Measurements from ENCODE around the gene TPT1. TPM values are rescaled to one million over a fixed set of nuclear protein-coding genes. Genes with fewer than 3 reads are reported as not detected.
A peak's percentile ranks its signal among the peaks of the same experiment; 100 is the strongest.

The TPT1 gene
- total and polyA plus RNA-seq, 12 donors, result 3,297 to 6,104 (median 3,852) TPM

GRCh38 chr13:45339399-45339798 lies 1.6 kb downstream of the TPT1 start:
- H3K36me3 ChIP-seq, result peaks cover 0 to 63% (median 43%) of the 10 kb centered on the region in 9 donors
- no peak for TF ChIP-seq CTCF (IDR thresholded peaks at IDR 0.05)
- H3K4me1 ChIP-seq, result peaks cover 20 to 70% (median 66%) of the 10 kb centered on the region in 9 donors
- intact Hi-C loops (cut with DNase I), result no loop called here
- no peaks in the 10 kb centered on the region for H3K27me3 ChIP-seq
- no peaks in the 10 kb centered on the region for H3K9me3 ChIP-seq
- DNase-seq, result no peak
- H3K4me3 ChIP-seq, result peak overlapping the region; percentile 75 to 99 (median 95)
- ATAC-seq, result no peak
- peak overlapping the region in 6 of 10 donors; percentile 100 for H3K27ac ChIP-seq

DNA sequence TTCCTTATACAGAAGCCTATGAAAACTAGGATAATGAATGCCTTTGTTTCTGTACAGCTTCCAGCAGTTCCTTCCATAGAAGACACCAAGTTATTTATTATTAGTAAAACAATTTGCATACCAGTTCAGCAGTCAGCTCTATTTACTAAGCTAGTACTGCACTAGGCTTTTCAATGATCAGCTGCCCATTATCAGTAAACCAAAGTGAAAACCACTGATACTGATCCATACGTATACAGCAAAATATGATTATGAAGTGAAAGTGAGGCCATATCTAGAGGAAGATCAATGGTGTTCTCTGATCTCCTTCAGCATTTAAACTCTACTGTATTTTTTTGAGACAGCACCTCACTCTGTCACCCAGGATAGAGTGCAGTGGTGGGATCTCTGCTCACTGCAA lies 3.2 kb downstream of the TPT1 start:
- Histone ChIP-seq H3K27me3 (no peaks in the 10 kb centered on the region), H3K9me3 (no peaks in the 10 kb centered on the region), H3K4me3 (peak overlapping the region in 3 of 10 donors; percentile 92 to 98 (median 97)), H3K27ac (peak overlapping the region in 2 of 10 donors; percentile 8 to 100), H3K4me1 (peaks cover 23 to 83% (median 78%) of the 10 kb centered on the region in 9 donors), H3K36me3 (peaks cover 0 to 72% (median 43%) of the 10 kb centered on the region in 9 donors)
- DNase-seq, result no peak
- no peak for ATAC-seq
- WGBS, 2 donors, result 58 to 67% methylated on average over 1 of the region's 1 CpG
- intact Hi-C loops (cut with DNase I), result no loop called here
- no peak for TF ChIP-seq CTCF (IDR thresholded peaks at IDR 0.05)

DNA sequence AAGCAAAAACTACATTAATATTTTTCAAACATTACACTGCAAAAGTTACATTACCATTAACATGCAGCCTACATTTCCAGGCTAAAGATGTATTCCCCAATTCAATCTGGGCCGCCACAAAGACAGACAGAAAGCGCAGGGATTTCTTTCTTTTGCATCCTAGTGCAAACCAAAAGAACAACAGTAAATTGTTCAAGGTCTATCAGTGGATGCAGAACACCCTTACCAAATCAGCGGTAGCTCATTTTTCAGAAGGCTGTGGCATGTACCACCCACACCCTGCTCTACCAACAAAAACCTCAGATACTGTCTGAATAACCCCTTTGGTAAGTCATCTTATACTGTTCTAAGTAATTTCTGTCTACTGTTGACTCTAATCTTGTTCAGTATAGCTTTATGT lies 3.6 kb downstream of the TPT1 start:
- Histone ChIP-seq H3K27me3 (no peaks in the 10 kb centered on the region), H3K27ac (peak overlapping the region in 1 of 10 donors; percentile 8), H3K4me3 (no peak overlapping the region), H3K9me3 (no peaks in the 10 kb centered on the region), H3K4me1 (peaks cover 23 to 84% (median 75%) of the 10 kb centered on the region in 9 donors), H3K36me3 (peaks cover 0 to 72% (median 43%) of the 10 kb centered on the region in 9 donors)
- no peak for ATAC-seq
- WGBS, 2 donors, result 88 to 90% methylated on average over 3 of the region's 3 CpGs
- no peak for DNase-seq
- no peak for TF ChIP-seq CTCF (IDR thresholded peaks at IDR 0.05)
- intact Hi-C loops (cut with DNase I), result no loop called here

GRCh38 chr13:45336025-45336800 lies 4.8 kb downstream of the TPT1 start:
- TF ChIP-seq CTCF (IDR thresholded peaks at IDR 0.05), result no peak
- H3K36me3 ChIP-seq, result peaks cover 0 to 72% (median 43%) of the 10 kb centered on the region in 9 donors

More at GRCh38 chr13:45336025-45336800, 4.8 kb downstream of the TPT1 start:
- Histone ChIP-seq H3K4me1 (peaks cover 23 to 89% (median 80%) of the 10 kb centered on the region in 9 donors), H3K9me3 (no peaks in the 10 kb centered on the region), H3K27ac (peak overlapping the region in 1 of 10 donors; percentile 7), H3K27me3 (no peaks in the 10 kb centered on the region), H3K4me3 (no peak overlapping the region)
- 84% methylated on average over 9 of the region's 9 CpGs for WGBS, 2 donors
- ATAC-seq (no peak), DNase-seq (no peak)
- intact Hi-C loops (cut with DNase I), result no loop called here

Measured in heart right ventricle (tissue), 16 donors.